ELR (cell line): ENCODE measurements around the gene MPPED1.

Experiments
- DNase-seq: peaks from one replicate; pipeline ENCODE4 v3.0.0-alpha.2; 2015; ENCODE audit warnings: low read depth

Gene MPPED1

GRCh38 chr22:43521716-43522115, 109.9 kb downstream of the MPPED1 start:
- DNase-seq = no peak

- no peak for DNase-seq
Observed at GRCh38 chr22:43526117-43526655, 114.4 kb downstream of the MPPED1 start.

GRCh38 chr22:43526946-43527345, 115.1 kb downstream of the MPPED1 start:
- DNase-seq = no peak

DNA sequence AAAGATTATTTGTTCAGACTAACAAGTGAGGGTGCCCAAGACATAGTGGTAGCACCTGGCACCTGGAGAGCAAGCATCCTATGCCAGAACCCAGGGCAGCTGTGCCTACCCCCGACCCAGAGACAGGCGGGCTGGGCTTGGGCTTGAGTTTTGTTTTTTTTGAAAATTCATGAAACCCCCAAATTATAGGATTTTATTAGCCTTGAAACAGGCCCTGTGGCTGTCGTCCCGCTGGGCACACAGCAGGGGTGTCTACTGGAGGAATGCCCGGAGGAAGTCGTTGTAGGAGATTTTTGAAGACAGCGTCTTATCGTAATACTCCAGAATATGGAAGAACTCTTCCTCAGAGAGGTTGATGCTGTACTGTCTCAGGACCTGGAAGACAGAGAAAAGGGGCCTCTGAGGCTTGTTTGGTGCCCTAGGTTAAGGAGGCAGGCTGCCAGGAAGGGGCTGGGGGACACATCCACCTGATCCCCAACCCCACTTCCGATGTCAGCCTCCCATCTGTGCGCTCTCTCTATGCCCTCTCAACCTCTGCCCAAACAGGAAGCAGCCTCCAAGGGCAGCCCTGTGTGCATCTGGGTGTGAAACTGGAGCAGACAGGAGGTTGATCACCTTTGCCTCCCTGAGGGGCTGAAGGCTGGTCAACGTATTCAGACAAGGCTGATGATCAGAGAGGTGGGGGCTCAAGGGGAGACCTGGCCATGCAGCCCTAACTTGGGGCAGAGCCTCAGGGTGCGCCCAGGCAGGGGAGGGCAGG, 117.0 kb downstream of the MPPED1 start:
- no peak for DNase-seq

- no peak for DNase-seq
Observed at GRCh38 chr22:43529461-43529860, 117.6 kb downstream of the MPPED1 start.

DNA sequence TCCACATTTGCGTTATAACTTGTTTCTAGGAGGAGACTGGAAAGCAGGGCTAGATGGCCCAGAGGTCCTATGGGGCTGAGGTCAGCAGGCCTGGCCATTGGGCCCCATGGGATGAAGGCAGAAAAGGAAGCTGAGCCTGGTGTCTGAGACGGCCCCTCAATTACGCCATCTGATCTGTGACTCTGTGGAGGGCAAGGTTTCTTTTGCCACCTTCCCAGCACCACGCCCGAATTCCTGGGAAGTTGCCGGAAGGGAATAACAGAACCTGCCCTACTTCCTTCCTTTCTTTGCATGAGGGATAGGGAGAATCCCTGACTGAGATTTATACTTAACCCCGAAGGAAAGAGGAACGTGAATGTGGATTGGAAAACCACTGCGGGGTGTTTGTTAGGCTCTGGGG, 118.1 kb downstream of the MPPED1 start:
- DNase-seq = no peak

DNA sequence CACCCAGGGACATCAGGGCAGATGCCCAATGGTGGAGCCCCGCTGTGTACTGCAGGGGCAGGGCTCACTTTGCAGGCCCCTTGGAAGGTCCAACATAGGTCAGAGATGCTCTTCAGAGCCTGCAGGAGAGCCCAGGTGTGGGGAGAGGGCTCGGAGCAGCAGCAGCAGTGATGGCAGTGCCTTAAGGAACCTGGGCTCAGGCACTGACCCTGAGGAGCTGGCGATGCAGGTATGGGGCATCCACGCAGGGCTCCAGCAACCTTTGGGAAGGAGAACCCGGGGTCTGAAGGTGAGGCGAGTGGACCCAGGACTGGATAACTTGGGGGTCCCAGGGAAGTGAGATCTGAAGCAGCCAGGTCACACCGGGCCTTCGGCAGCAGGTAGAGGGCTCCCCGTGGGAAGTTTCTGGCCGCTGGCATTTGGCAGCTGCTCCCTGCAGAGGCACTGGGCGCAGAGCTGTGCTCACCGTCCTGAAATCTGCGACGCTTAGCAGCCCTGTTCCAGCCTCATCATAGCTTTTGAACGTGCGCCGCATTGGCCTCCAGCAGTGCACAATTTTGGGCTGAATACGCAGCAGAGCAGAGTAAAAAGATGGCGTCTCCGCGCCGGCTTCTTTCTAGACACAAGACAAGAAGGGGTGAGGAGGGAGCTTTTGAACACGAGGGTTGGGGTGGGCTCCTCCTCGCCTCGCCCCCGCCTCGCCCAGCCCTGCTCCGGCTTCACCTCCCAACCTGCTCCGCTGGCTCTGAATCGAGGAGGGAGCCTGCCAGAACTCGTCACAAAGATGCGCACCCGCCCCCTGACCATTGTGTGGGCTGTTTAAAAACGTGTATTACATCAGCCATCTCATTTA, 118.8 kb downstream of the MPPED1 start:
- DNase-seq = no peak

GRCh38 chr22:43531651-43532050, 119.8 kb downstream of the MPPED1 start:
- no peak for DNase-seq

GRCh38 chr22:43532301-43533155, 120.7 kb downstream of the MPPED1 start:
- DNase-seq = no peak

DNA sequence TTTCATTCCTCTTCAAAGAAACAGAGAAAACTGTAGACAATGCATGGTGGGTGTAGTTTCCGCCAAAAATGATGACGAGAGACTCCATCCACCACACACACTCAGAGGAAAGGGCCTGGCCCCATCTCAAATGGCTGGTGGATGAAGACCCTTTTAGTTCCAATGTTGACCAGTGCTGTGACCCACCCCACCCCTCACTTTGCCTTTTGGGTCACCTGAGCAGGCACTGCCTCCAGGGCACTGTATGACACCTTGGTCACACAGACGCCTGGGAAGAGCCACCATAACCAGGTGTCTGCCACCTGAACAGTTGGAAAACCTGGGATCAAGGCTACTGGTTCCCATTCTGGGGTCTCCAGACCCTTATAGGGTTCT, 121.3 kb downstream of the MPPED1 start:
- DNase-seq = no peak

DNA sequence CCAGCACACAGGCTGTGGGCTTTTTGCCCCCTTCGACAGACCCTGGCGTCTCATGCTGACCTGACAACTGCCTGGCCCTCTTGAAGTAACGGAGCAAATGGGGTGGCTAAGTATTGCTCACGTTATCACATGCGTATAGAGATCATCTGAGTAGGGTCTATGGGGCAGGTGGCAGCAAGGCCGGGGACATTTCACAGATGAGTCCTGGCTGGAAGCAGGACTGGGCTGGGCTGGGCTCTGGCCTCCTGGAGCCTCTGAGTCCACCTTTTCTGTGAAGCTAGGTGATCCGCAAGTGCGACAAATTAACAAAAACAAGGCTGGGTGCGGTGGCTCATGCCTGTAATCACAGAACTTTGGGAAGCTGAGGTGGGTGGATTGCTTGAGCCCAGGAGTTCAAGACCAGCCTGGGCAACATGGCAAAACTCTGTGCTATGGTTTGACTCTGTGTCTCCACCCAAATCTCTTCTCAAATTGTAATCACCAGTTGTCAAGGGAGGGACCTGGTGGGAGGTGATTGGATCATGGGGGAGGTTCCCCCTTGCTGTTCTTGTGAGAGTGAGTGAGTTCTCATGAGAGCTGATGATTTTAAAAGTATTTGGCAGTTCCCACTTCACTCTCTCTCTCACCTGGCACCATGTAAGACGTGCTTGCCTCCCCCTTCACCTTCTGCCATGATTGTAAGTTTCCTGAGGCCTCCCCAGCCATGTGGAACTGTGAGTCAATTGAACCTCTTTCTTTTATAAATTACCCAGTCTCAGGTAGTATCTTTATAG, 122.0 kb downstream of the MPPED1 start:
- DNase-seq = no peak

DNA sequence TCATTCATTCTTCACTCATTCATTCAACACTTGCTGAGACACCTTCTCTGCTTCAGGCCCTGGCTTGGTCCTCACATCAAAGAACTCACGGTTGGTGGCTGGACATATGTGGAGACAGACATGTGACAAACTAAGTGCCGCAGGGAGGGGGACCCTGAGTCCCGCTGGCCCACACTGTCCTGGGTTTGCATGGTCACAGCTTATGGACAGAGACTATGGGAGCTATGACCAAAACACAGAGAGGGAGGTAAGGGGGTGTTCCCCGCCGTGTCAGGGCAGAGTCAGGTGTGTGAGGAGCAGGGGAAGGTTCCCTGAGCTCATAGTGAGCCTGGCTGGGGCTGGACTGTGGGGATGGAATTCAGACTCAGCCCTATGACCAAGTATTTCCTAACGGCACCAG, 123.1 kb downstream of the MPPED1 start:
- DNase-seq = no peak

- DNase-seq = no peak
Observed at GRCh38 chr22:43535336-43535735, 123.5 kb downstream of the MPPED1 start.

DNA sequence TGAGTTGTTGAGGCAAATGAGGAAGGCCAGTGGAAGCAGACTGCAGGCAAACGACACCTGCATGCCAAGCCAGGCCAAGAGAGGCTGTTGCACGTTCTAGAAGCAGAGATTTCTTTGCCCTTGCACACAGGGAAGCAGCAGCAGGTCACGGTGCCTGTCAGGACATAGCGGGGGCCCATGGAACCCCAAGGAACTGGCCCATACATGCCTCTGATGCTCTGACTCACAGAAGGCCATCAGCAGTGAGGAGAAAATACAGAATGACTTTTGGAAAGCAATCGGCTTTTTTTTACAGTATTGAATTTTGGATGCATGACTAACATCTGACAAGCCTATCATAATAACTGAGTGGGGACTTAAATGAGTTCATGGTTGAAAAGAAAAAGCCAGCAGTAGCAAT, 123.9 kb downstream of the MPPED1 start:
- DNase-seq = no peak

- peak; percentile 2 for DNase-seq
Observed at GRCh38 chr22:43537019-43537585, 125.3 kb downstream of the MPPED1 start.

DNA sequence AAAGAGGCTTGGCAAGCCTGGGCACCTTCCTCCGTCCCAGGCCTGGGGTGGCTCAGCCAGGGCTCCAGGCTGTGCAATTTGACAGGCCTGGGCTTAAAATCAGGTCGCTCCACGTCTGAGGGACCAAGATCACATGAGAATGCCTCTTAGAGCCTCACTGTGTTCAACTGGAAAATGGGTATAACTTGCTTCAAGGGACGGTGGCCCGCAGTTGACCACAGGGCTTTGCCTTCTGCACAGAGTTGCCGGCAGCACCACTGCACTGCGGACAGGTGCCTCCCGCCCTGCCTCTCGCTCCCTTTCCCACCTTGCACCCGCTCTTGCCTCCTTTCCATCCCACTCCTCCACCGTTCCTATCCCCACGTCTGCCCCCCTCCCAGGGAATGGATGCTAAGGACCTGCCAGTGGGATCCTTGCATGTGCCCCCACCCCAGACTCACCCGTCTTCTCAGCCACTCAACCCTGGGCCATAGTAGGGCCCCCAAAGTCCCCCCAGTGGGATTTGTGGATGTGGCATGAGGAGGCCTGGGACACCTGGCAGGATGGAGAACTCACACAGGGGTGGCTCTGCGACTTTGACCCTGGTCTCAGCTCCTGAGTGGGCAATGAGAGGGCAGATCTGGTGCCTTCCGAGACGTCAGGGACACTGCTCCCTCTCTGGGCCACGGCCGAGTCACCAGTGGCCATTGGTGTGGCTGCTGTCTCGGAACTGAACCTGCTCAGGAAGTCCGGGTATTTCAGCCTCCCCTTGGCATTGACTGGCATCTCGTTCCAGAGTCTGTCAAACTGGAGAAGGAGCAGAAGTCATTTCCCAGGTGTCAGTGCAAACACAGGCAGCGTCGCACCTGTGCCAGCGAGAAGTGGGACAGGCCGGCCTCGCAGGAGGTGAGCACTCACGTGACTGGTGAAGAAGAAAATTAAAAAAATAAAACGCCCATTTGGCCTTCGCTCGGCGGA, 128.0 kb downstream of the MPPED1 start:
- no peak for DNase-seq

- no peak for DNase-seq
Observed at GRCh38 chr22:43540529-43540923, 128.7 kb downstream of the MPPED1 start.

DNA sequence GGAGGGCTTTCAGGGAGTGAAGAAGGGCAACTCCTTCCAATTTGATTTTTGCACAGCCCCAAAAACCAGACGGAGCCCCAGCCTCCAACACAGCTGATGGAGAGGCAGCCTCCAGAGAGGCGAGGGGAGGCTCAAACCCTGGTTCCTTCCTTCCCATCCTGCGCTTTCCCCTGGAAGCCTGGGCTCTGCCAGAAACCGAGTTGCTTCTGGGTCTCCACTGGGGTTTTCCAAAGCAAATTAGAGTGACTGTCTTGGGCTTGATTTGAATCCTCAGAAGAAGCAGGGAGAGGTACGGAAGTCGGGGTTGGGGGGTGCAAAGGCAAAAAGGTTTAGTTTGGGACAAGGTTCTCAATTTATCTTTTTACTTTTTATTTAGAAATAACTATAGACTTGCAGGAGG, 129.2 kb downstream of the MPPED1 start:
- no peak for DNase-seq

DNA sequence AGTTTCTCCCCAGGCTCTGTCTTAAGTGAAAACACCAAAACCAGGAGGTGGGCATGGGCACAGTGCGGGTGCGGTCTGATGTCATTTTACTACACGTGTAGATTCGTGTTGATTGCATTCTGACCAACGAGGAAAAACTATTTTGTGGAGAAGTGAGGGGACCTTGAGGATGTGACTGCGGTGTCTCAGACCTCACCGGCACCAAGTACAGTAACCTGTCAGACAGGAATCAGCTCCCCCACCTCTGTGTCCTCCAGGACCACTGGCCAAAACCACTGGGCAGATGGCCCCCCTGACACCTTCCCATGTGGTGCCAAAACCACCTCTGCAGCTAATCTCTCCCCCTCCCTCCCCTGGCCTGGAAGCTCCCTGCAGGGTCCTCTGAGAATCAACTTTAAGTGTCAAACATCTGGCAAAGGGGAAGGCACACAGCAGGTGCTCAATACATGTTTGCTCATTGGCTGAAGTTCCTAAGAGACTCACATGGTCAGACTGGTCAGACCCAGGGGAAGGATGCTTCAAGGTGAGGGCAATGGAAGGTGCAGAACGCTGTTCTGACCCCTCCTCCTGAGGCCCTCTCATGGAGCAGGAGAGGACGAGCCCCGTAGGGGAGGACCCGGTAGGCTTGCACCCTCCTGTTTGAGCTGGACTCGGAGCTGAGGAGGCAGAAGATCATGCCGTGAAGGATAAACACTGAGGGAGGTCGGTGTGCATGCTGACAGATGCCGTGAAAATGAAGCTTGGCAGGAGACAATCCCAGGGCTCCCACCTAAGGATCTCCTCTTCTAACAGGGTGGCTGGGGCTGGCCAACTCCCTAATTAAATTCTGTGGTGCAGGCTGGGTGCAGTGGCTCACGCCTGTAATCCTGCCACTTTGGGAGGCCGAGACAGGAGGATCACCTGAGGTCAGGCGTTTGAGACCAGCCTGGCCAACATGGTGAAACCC, 129.9 kb downstream of the MPPED1 start:
- DNase-seq = no peak
